Osteoblast (primary cell): ENCODE data around the gene FBXW11. TPM values are rescaled to one million over a fixed set of nuclear protein-coding genes. Genes with fewer than 3 reads are reported as not detected.
A peak's percentile ranks its signal among the peaks of the same experiment; 100 is the strongest.

Experiments
- DNase-seq: peaks from one replicate; pipeline ENCODE4 v3.0.0; 2011; ENCODE audit warnings: low spot score, mixed read lengths; ENCODE audit not compliant: insufficient read length; ENCODE audit errors: missing footprints
- H2AFZ ChIP-seq: 2 replicates; pipeline ENCODE4 v1.6.0; 2011; ENCODE audit warnings: mild to moderate bottlenecking, low read length
- H3K27ac ChIP-seq: 2 replicates; pipeline ENCODE4 v1.5.1; 2011; ENCODE audit warnings: mild to moderate bottlenecking, low read depth, low read length, moderate library complexity
- H3K27me3 ChIP-seq: 2 replicates; pipeline ENCODE4 v1.6.0; 2012; ENCODE audit warnings: mild to moderate bottlenecking, control low read depth, inconsistent platforms, low read length, moderate library complexity; ENCODE audit not compliant: insufficient read depth
- H3K36me3 ChIP-seq: 2 replicates; pipeline ENCODE4 v1.5.1; 2011; ENCODE audit warnings: mild to moderate bottlenecking, low read length, control low read depth, moderate library complexity; ENCODE audit not compliant: insufficient read depth
- H3K4me1 ChIP-seq: 2 replicates; pipeline ENCODE4 v1.5.1; 2011; ENCODE audit warnings: mild to moderate bottlenecking, low read length, control low read depth, moderate library complexity; ENCODE audit not compliant: insufficient read depth
- H3K4me2 ChIP-seq: 2 replicates; pipeline ENCODE4 v1.6.0; 2011; ENCODE audit warnings: mild to moderate bottlenecking, low read length; ENCODE audit not compliant: insufficient read depth
- H3K4me3 ChIP-seq: fragments of 200-600 bp; sonication (generic); 3 replicates; pipeline ENCODE4 v1.5.1; 2012; ENCODE audit warnings: mild to moderate bottlenecking, low read length, inconsistent platforms; ENCODE audit not compliant: insufficient read depth
- H3K79me2 ChIP-seq: 2 replicates; pipeline ENCODE4 v1.6.0; 2012; ENCODE audit warnings: mild to moderate bottlenecking, low read length, control low read depth, inconsistent platforms; ENCODE audit not compliant: insufficient read depth
- H3K9me3 ChIP-seq: 2 replicates; pipeline ENCODE4 v1.5.1; 2011; ENCODE audit warnings: low read depth, low read length, control low read depth
- H4K20me1 ChIP-seq: 2 replicates; pipeline ENCODE4 v1.6.0; 2012; ENCODE audit warnings: mild to moderate bottlenecking, low read length, control low read depth; ENCODE audit not compliant: insufficient read depth
- total RNA-seq: library from RNA; depleted of rRNA; stranded (reverse); fragments of >200 nt; gene quantifications from 2 replicates; pipeline ENCODE4 v1.2.3, GENCODE V29; 2012
- TF ChIP-seq, protein P1 (sequence below): IDR thresholded peaks from 2 replicates; pipeline ENCODE4 v1.5.1; 2011; ENCODE audit warnings: mild to moderate bottlenecking, low read depth, low read length, moderate library complexity; ENCODE audit errors: extremely low read depth

The FBXW11 gene
- total RNA-seq, 1 donor = 76.7 TPM

DNA sequence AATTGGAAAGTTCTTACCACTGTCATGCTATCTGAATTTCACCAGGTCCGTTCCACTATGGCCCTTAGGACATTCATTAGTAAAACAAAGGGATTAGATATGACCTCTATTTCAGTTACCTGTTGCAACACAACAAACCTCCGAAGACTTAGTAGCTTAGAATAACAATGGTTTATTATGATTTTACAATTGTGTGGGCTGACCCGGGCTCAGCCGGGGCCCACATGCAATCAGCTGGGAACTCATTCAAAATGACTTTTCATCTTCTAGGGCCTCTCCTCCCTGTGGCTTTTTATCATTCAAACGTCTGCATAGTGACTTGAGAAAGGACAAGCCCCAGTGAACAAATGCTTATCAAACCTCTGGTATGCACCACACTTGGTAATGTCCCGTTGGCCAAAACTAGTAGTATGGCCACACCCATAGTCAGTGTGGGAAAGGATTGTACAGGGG, 2.3 kb upstream of the FBXW11 start:
- Histone ChIP-seq H3K4me1 (peaks cover 44% of the 10 kb centered on the region), H3K79me2 (peaks cover 31% of the 10 kb centered on the region), H3K27ac (peak overlapping the region; percentile 91), H3K9me3 (no peaks in the 10 kb centered on the region), H3K27me3 (no peaks in the 10 kb centered on the region), H3K36me3 (no peaks in the 10 kb centered on the region), H4K20me1 (peaks cover 17% of the 10 kb centered on the region), H2AFZ (no peak overlapping the region), H3K4me2 (peak overlapping the region; percentile 94), H3K4me3 (peak overlapping the region; percentile 5)
- no peak for DNase-seq
- TF ChIP-seq, protein P1, sequence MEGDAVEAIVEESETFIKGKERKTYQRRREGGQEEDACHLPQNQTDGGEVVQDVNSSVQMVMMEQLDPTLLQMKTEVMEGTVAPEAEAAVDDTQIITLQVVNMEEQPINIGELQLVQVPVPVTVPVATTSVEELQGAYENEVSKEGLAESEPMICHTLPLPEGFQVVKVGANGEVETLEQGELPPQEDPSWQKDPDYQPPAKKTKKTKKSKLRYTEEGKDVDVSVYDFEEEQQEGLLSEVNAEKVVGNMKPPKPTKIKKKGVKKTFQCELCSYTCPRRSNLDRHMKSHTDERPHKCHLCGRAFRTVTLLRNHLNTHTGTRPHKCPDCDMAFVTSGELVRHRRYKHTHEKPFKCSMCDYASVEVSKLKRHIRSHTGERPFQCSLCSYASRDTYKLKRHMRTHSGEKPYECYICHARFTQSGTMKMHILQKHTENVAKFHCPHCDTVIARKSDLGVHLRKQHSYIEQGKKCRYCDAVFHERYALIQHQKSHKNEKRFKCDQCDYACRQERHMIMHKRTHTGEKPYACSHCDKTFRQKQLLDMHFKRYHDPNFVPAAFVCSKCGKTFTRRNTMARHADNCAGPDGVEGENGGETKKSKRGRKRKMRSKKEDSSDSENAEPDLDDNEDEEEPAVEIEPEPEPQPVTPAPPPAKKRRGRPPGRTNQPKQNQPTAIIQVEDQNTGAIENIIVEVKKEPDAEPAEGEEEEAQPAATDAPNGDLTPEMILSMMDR = no peak

DNA sequence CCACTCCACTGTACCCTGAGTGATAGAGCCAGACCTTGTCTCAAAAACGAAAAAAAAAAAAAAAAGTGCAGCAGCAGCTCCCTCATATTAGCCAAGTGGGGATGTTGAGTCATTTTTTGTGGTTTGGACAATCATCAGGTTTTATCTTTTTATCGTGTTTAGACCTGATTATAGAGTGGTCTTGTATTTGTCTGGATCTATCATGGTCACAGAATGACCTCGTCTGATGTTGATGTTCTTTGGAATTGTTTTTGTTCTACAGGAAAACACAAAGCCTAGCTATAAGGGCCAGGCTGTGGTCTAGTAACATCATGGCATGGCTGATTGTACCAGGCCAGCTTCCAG, 1.6 kb upstream of the FBXW11 start:
- Histone ChIP-seq H3K27me3 (no peaks in the 10 kb centered on the region), H3K4me3 (no peak overlapping the region), H3K4me1 (peaks cover 50% of the 10 kb centered on the region), H3K9me3 (no peaks in the 10 kb centered on the region), H3K4me2 (peak overlapping the region; percentile 94), H3K36me3 (no peaks in the 10 kb centered on the region), H4K20me1 (peaks cover 23% of the 10 kb centered on the region), H2AFZ (no peak overlapping the region), H3K79me2 (peaks cover 38% of the 10 kb centered on the region), H3K27ac (peak overlapping the region; percentile 91)
- TF ChIP-seq, protein P1 = no peak
- peak; percentile 78 for DNase-seq

DNA sequence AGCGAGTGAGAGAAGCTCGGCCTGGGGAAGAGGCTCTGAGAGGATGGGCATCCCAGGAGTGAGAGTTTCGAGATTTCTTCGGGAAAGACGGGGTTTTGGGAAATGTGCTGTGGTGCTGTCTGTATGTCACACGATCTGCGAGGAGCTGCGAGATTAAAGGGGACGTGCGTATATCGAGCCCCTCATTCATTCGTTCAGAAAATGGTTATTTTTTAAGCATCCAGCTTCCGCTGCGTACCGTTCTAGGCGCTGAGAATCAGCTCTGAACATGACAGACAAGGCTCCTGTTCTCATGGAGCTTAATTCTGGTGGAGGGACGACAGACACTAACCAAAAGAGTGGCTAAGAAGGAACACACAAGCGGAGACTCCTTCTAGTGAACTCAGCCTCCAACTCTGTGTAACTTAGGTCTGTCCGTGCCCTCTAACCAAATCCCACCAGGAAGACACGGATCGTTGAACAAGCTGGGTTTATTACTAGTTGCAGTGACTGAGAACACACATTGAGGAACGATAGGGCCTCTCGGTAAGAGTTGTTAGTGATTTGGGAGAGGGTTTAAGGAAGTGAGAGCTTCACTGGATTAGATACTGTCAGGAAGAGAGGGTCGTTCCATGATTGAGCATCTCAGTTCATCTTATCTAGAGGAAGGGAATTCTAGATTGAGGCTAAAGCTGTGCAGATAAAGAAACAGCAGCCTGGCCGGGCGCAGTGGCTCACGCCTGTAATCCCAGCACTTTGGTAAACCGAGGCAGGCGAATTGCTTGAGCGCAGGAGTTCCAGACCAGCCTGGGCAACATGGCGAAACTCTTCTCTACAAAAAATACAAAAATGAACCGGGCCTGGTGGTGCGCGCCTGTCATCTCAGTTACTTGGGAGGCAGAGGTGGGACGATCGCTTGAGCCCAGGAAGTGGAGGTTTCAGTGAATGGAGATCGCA, 1.0 kb upstream of the FBXW11 start:
- Histone ChIP-seq H2AFZ (peak overlapping the region; percentile 95), H3K27me3 (no peaks in the 10 kb centered on the region), H3K36me3 (no peaks in the 10 kb centered on the region), H3K9me3 (no peaks in the 10 kb centered on the region), H3K4me2 (peak overlapping the region; percentile 94), H3K27ac (peak overlapping the region; percentile 91), H4K20me1 (peaks cover 30% of the 10 kb centered on the region), H3K79me2 (peaks cover 44% of the 10 kb centered on the region), H3K4me3 (peak overlapping the region; percentile 84), H3K4me1 (peaks cover 53% of the 10 kb centered on the region)
- TF ChIP-seq, protein P1 = no peak
- peak; percentile 78 for DNase-seq

DNA sequence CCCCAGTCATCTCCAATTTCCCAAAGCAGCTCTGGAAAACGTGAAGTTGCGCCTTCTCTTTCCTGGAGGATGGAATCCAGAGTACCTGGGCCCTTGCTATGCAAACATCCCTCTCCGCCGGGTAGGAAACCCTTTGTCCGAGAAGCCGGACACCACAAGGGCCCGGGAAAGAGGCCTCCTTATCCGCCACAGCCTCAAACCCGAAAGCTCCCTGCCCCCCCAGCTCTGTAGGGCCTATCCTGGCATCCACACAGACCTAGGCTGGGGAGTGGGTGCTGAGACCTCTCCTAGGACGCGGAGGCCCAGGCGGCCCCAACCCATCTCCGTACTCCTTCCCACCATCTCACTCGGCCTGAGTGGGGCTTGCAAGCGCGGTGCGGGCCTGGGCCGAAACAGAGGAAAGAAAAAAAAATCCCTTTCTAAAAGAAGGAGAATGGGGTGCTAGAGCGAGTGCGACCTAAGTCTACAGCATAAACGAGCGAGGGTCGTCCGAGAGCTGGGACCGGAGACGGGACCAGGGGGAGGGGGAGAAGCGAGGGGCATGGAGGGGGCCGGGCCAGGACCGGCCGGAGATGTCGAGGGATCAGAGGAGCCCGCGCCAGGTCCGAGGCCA, 624 bp downstream of the FBXW11 start:
- Histone ChIP-seq H4K20me1 (peaks cover 46% of the 10 kb centered on the region), H3K9me3 (no peaks in the 10 kb centered on the region), H2AFZ (peak overlapping the region; percentile 61), H3K36me3 (no peaks in the 10 kb centered on the region), H3K4me2 (peak overlapping the region; percentile 94), H3K27ac (peak overlapping the region; percentile 91), H3K4me1 (peaks cover 53% of the 10 kb centered on the region), H3K4me3 (peak overlapping the region; percentile 84), H3K27me3 (no peaks in the 10 kb centered on the region), H3K79me2 (peaks cover 60% of the 10 kb centered on the region)
- peak; percentile 44 for DNase-seq
- TF ChIP-seq, protein P1 = no peak
